Glomerular endothelial cell (primary cell): ENCODE measurements around the gene MYO9A. TPM values are rescaled to one million over a fixed set of nuclear protein-coding genes. Genes with fewer than 3 reads are reported as not detected.
"Not testable (repeated sequence)": the region's sequence is repeated elsewhere in the genome, so short reads cannot be mapped to it uniquely, and the experiment has no call there.

Experiments
- DNase-seq: peaks from one replicate; pipeline ENCODE4 v3.0.0-alpha.2; 2011; ENCODE audit warnings: low read depth, low spot score; ENCODE audit errors: extremely low read depth
- total RNA-seq: library from RNA; depleted of rRNA; stranded (reverse); fragments of >200 nt; gene quantifications from 2 replicates; pipeline ENCODE4 v1.2.3, GENCODE V29; 2015

MYO9A gene
- total RNA-seq, 1 donor from 2014 or later = 44.6 TPM

DNA sequence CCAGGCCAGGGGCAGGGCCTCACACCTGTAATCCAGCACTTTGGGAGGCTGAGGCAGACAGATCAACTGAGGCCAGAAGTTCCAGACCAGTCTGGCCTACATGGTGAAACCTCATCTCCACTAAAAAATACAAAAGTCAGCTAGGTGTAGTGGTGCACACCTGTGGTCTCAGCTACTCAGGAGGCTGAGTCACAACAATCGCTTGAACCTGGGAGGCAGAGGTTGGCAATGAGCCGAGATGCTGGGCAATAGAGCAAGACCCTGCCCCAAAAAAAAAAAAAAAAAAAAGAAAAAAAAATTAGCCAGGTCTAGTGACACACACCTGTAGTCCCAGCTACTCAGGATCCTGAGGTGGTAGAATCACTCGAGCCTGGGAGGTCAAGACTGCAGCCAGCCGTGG is 18.8 kb downstream of the MYO9A start:
- DNase-seq = no peak

DNA sequence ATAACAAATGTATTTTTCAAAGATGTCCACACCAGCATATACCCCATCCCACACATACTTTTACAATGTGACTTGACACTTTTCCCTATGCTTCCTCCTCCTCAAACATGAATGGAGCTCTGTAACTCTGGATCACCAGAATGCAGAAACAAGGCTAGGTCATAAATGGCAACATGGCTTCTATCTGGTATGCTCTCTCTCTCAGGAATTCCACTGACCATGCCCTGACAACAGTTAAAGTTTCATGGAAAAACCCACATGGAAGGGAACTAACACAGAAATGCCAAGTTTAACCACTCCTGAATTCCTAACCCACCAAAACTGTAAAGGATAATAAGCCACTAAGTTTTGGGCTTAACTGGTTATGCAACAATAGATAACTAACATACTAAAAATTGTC is 19.9 kb downstream of the MYO9A start:
- DNase-seq = no peak

DNA sequence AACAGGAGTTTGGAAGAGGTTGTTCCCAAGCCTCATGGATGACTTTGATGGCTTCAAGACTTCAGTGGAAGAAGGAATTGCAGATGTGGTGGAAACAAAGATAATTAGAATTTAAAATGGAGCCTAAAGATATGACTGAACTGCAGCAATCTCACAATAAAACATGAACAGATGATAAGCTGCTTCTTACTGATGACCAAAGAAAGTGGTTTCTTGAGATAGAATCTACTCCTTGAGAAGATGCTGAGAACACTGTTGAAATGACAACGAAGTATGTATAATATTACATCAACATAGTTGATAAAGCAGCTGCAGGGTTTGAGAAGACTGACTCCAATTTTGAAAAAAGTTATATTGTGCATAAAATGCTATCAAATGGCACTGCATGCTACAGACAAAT is 21.2 kb downstream of the MYO9A start:
- DNase-seq = no peak

DNA sequence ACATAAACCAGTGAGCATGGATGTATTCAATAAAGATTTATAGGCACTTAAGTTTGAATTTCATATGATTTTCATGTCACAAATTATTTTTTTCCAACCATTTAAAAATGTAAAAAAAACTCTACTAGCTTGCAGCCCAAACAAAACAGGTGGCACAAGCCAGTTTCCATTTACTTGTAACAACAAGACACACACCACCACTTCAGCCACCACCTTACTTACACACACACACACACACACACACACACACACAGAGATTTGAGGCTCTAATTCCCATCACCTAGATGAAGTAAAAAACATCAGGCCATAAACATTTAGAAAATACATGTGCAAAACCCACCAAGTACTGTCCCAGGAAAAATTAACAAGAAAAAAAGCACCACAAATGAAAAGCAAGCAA is 25.3 kb downstream of the MYO9A start:
- DNase-seq = no peak

DNA sequence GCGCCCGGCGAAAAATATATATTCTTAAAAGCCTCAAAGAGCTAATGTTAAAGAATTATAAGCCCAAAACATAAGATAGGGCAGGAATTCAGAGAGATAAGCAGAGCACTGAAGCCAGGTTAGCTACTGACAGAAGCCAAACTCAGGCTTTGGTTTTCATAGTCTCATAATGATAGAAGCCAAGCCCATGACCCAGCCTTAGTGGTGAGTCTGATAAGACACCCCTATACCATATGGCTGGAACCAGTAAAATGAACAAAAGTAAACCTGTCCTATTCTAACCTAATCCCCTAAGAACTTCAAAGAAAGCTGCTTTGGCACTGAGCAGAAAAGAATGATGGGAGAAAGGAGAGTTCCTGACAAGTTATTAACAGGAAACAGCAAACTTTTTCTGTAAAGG is 25.9 kb downstream of the MYO9A start:
- DNase-seq = no peak

DNA sequence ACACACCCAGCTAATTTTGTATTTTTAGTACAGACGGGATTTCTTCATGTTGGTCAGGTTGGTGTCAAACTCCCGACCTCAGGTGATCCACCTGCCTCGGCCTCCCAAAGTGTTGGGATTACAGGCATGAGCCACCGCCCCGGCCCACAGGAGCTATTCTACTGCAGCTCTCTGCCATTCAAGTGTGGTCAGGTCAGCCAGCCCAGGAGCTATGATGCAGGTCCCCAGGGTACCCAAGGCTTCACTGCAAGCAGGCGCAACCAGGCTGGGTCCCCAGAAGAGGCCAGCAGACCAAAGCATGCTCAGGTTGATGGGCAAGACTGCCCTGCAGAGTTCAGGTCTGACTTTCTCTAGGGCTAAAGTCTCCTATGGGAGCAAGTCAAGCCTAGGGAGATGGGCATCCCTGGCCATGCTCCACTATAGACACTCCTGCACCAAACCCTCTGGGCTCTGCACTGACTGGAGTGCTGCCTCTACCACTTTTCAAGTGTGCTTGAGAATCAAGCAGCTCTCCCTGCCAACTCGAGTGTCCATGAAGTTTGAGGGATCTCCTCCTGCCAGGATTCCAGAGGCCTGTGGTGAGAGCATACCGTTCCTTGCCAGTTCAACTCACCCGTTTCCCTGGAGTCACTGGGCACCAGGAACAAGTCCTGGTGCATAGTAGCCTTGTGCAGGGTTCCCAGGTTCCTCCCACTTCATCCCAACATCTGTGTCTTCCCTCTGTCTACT is 30.9 kb downstream of the MYO9A start:
- DNase-seq = no peak

DNA sequence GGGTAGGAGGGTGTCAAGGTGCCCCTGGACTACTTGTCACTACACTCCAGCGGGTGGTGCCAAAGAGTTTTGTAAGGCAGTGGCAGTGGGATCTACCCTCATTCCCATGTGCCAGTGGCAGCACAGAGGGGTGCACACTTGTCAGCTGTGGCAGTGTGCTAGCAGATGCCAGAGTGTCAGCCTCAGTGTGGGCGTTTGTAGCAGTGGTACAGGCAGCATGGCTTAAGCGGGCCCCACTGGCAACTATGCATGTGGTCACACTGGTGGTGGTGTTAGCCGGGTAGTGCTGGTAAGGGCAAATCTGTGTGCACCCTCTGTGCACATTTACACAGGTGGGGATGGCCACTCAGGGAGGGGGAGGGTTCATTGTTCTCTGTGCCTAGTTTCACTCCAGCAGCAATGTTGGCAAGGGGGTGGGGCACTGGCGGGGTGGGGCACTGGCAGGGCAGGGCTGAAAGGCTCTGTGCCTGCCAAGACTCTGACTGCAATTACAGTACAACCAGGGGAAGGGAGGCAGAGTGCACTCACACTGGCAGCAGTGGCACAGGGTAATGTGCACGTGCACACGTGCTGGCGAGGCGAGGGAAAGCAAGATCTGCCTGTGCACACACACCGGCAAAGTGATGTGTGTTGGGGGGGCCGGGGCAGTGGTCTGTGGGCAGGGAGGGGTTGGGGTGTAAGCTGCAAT is 31.8 kb downstream of the MYO9A start:
- DNase-seq = no peak

DNA sequence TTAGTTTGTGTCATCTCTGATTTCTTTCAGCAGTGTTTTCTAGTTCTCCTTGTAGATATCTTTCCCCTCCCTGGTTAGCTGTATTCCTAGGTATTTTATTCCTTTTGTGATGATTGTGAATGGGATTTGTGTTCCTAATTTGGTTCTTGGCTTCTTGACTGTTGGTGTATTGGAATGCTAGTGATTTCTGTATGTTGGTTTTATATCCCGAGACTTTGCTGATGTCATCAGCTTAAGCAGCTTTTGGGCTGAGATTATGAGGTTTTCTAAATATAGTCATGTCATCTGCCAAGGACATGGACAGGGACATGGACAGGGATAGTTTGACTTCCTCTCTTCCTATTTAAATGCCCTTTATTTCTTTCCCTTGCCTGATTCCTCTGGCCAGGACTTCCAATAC is 35.8 kb downstream of the MYO9A start:
- no peak for DNase-seq

DNA sequence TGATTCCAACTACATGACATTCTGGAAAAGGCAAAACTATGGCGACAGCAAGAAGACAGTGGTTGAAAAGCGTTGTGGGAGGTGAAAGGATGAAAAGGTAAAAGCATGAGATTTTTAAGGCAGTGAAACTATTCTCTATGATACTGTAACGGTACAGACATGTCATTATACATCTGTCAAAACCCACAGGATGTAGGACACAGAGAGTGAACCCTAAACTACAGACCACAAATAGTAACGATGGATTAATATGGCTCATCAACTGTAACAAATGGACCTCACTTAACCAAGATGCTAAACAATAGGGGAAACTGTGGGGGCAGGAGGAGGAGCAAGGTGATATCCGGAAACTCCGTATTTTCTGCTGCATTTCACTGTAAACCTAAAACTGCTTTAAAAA is 39.1 kb downstream of the MYO9A start:
- DNase-seq = no peak

DNA sequence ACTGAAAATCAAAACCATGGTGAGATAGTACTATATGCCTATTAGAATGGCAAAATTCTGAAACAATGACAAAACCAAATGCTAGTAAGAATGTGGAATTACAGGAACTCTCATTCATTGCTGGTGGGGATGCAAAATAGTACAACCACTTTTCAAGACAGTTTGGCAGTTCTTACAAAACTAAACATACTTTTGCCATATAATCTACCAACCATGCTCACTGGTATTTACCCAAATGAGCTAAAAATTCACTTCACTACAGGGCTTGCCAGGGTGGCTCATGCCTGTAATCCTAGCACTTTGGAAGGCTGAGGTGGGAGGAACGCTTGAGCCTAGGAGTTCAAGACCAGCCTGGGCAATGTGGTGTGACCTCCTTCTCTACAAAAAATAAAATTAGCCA is 40.0 kb downstream of the MYO9A start:
- DNase-seq = no peak

DNA sequence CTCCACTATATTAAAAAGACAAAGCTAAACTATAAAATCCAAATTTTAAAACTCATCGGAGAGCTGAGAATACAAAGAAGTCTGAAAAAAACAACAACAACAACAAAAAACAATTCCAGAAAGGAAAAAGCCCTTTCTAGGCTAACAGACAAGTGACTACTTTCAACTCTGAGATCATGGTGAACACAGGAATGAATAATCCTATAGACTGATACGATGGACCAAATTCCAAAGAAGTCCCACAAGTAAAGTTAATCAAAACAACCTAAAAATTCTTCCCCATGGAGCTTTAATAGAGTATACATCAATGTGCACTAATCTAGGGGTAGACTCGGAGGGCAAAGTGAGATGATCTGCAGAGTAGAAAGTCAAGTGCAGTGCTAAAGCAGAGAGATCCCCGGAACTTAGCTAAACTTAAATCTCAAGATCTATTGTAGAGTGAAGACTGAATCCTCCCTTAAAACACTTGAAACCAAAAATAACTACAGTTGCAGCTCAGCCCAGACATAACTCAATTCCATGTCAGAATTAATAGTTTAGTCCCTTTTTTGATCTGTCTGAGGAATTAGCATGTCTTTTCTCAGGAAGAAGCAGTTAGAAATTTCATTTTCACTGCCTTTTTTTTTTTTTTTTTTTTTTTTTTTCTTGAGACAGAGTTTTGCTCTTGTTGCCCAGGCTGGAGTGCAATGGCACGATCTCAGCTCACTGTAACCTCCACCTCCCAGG is 43.5 kb downstream of the MYO9A start:
- no peak for DNase-seq

DNA sequence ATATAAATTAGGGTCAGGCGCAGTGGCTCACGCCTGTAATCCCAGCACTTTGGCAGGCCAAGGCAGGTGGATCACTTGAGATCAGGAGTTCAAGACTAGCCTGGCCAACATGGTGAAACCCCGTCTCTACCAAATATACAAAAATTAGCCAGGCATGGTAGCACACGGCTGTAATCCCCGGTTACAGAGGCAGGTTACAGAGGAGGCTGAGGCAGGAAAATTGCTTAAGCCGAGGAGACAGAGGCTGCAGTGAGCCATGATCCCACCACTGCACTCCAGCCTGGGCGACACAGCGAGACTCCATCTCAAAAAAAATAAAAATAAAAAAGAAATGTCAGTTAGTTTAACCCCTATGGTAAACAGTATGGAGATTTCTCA is 46.5 kb downstream of the MYO9A start:
- not testable (repeated sequence) for DNase-seq

DNA sequence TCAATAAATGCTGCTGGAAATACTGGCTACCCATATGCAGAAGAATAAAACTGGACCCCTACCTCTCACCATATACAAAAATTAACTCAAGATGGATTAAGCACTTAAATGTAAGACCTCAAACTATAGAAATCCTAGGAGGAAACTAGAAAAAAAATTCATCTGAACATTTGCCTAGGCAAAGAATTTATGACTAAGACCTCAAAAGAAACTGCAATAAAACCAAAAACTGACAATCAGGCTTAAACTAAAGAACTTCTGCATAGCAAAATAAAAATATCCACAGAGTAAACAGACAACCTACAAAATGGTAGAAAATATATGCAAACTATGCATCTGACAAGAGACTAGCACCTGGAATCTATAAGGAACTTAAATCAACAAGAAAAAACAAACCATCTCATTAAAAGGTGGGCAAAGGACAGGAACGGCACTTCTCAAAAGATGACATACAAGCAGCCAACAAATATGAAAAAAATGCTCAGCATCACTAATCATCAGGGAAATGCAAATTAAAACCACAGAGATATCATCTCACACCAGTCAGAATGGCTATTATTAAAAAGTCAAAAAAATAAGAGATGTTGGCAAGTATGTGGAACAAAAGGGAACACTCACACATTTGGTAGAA is 47.0 kb downstream of the MYO9A start:
- DNase-seq = no peak

DNA sequence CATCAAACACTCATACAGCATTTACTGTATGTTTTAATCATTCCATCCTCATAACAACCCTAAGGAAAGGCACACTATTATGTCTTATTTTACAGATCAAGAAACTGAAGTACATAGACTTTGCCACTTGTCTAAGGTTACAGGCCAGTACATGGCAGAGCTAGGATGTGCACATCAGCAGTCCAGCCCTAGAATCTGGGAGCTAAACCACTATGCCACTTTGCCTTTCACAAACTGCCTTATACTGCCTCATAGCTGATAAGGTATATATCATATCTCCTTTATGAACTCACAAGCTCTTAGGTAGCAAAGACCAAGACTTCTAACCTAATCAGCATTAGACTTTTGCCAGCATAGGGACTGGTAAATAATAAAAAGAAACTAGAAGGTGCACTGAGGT is 49.1 kb downstream of the MYO9A start:
- DNase-seq = no peak

DNA sequence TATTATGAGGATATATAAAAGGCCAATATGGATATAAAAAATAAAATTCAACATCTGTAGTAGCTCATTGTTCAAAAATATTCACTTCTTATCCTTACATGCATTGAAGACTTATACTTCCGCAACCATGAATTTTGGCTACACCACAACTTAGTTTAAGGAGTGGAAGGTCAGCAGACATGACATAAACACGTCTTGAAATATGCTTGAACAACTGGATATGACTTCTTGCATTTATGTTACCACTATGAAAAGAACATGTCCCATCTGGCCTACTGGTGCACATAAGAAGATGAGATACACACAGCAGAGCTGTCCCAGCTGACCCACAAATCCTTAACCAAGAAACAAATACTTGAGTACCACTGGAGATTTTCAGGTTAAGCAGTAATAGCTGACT is 52.1 kb downstream of the MYO9A start:
- DNase-seq = no peak

DNA sequence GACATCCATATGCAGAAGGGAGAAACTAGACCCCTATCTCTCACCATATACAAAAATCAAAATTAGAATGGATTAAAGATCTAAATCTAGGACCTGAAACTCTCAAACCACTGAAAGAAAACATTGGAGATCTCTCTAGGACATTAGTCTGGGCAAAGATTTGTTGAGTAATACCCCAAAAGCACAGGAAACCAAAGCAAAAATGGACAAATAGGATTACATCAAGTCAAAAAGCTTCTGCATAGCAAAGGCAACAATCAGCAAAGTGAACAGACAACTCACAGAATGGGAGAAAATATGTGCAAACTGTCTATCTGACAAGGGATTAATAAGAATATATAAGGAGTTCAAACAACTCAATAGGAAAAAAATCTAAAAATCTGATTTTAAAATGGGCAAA is 54.8 kb downstream of the MYO9A start:
- no peak for DNase-seq

DNA sequence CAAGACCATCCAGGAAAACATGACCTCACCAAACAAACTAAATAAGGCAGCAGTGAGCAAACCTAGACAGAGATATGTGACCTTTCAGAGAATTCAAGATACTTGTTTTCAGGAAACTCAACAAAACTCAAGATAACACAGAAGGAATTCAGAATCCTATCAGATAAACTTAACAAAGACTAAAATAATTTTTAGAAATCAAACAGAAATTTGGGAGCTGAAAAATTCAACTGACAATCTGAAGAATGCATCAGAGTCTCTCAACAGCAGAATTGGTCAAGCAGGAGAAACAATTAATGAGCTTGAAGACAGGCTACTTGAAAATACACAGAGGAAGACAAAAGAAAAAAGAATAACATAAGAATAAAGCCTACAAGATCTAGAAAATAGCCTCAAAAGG is 55.6 kb downstream of the MYO9A start:
- no peak for DNase-seq

DNA sequence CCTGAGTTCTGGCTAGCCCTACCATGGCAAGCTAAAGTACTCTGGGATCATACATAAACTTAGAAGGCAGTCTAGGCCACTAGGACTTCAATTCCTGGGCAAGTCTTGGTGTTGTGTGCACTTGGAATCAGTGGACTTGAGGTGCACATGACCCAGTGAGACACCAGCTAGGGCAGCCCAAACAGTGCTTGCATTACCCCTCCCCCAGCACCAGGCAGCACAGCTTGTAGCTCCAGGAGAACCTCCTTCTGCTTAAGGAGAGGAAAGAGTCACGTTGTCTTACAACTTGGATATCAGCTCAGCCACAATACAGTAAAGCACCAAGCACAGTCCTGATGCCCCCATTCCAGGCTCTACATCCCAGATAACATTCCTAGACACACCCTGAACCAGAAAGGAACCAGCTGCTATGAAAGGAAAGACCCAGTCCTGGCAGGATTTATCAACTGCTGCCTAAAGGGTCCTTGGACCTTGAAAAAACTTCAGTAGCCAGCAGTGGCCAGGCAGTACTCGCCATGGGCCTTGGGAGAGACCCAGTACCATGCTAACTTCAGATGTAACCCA is 57.2 kb downstream of the MYO9A start:
- DNase-seq = no peak

DNA sequence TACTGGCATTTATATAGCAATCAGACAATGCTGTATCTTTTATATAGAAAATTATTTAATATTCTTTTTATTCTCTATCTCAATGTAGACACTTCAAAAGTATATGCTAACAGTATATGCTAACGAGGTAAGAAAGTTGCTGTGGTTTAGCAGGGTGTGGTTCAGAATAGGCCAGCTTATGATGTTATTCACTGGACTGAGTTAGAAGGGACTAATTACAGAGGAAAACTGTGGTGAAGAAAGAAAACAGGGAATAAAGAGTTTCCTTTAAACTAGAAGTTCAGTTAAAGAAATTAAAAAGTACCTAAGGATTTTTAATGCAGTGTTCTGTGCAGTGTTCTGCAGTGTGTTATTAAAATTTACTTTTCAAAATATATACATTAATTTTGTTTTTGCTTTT is 59.4 kb downstream of the MYO9A start:
- no peak for DNase-seq

DNA sequence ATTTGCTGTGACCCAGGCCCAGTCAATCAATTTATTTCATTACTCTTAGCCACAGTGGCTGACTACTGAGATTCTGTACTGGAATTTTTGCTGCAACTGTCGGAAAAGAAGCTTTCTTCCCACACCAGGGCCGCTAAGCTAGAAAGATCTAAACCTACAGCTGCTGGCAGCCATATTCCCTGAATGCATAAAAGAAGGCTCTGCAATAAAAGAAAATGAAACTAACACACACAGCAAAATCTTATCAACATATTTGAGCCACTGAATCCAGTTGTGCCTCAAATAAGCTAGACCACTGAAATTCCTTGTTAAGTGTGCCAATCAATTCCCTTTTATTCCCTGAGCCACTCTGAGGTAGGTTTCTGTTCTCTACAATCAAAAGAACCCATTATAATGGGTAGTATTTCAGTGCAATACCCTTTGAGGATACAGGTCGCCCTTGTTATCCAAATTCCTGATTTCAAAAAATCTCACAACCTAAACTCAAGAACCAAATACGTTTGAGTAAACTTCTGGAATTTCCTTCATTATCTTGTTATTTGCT is 60.3 kb downstream of the MYO9A start:
- DNase-seq = no peak

DNA sequence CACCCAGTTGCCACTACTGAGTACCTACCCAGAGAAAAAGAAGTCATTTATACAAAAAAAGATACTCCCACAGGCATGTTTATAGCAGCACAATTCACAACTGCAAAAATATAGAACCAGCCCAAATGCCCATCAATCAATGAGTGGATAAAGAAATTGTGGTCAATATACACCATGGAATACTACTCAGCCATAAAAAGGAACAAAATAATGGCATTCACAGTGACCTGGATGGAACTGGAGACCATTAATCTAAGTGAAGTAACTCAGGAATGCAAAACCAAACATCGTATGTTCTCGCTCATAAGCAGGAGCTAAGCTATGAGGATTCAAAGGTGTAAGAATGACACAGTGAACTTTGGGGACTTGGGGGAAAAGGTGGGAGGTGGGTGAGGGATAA is 61.7 kb downstream of the MYO9A start:
- not testable (repeated sequence) for DNase-seq
